ENCODE results near the gene TMEM178B.

The TMEM178B gene

DNA sequence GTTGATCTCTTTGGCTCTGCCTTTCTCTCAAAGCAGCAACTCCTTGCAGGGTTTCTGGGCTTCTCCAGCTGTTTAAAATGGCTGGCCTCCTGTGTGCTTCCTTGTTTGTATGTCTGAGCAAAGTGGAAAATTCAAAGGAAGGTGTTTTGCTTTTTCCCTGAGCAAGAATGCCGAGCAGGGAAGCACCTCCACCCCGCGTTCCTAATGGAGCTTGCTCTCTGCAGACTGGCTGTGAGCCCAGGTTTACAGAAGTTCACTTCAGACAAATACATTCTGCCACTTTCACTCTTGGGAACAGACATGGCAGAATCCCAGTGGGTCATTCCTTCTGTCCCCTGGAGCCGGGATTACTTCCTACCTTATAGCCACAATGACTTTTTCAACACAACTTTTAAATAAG lies 295.6 kb downstream of the TMEM178B start:
- H3K4me3 ChIP-seq (ENCODE audit: low read depth, low read length) = no peak overlapping the region
- TF ChIP-seq, protein P1, sequence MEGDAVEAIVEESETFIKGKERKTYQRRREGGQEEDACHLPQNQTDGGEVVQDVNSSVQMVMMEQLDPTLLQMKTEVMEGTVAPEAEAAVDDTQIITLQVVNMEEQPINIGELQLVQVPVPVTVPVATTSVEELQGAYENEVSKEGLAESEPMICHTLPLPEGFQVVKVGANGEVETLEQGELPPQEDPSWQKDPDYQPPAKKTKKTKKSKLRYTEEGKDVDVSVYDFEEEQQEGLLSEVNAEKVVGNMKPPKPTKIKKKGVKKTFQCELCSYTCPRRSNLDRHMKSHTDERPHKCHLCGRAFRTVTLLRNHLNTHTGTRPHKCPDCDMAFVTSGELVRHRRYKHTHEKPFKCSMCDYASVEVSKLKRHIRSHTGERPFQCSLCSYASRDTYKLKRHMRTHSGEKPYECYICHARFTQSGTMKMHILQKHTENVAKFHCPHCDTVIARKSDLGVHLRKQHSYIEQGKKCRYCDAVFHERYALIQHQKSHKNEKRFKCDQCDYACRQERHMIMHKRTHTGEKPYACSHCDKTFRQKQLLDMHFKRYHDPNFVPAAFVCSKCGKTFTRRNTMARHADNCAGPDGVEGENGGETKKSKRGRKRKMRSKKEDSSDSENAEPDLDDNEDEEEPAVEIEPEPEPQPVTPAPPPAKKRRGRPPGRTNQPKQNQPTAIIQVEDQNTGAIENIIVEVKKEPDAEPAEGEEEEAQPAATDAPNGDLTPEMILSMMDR (IDR thresholded peaks at IDR 0.05; ENCODE audit: low read depth, low read length) = no peak

DNA sequence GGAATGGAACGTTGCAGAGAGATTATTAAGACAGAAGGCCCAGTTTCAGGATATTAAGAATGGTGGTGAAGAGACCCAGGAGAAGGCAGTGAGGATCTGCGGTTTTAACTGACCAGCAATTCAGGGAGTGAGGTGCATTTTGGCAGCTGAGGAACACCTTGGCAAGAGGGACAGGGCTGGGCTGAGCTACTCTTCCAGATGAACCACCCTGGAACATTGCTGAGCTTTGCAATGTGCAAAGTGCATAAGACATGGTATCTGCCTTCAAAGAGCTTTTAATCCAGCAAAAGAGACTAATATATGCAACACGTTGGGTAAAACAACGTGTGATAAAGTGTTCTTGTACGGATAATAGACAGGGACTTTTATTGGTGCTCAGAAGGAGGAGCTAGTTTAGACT lies 296.3 kb downstream of the TMEM178B start:
- H3K4me3 ChIP-seq (ENCODE audit: low read depth, low read length) = no peak overlapping the region
- TF ChIP-seq, protein P1 (IDR thresholded peaks at IDR 0.05; ENCODE audit: low read depth, low read length) = no peak

DNA sequence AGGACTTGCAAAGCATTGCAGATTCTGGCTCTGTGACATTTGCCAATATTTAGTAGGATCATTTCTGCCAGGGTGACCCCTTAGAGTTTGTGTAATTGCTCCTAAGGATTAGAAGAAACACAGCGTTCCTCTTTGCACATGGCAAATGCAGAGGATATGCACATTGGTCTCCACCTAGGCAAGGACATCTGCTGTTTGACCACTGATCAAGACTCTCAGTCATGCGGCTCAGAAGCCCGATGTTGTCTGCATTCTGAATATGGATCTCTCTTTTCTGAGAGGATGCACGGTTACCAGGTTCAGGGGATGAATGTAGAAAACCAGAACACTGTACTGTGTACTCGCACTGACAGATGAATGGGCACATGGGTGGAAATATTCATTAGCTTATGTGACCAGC lies 296.8 kb downstream of the TMEM178B start:
- no peak overlapping the region for H3K4me3 ChIP-seq (ENCODE audit: low read depth, low read length)
- TF ChIP-seq, protein P1 (IDR thresholded peaks at IDR 0.05; ENCODE audit: low read depth, low read length) = no peak

GRCh38 chr7:141374425-141374824 lies 300.6 kb downstream of the TMEM178B start:
- H3K4me3 ChIP-seq (ENCODE audit: low read depth, low read length) = no peak overlapping the region
- TF ChIP-seq, protein P1 (IDR thresholded peaks at IDR 0.05; ENCODE audit: low read depth, low read length) = no peak

DNA sequence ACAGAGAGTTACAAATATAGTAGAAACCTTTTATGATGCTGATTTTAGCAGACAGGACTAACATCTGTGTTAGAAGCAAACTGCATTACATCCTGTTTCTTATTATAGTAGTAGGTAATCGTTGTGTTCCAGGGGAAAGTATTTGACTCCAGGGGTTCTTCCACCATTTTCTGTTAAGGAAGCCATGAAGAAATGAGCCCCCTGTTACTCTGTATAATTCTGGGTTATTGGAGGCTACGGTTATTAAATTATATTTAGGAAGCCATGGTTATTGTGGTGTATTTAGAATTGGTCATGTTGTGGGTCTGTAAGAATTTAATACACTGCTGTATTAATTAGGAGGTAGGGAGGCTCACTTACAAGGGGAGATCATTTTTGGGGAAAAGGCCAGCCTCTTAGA lies 301.6 kb downstream of the TMEM178B start:
- TF ChIP-seq, protein P1 (IDR thresholded peaks at IDR 0.05; ENCODE audit: low read depth, low read length) = no peak
- H3K4me3 ChIP-seq (ENCODE audit: low read depth, low read length) = no peak overlapping the region

GRCh38 chr7:141377906-141378305 lies 304.0 kb downstream of the TMEM178B start:
- TF ChIP-seq, protein P1 (IDR thresholded peaks at IDR 0.05; ENCODE audit: low read depth, low read length) = no peak

GRCh38 chr7:141378405-141378804 lies 304.5 kb downstream of the TMEM178B start:
- no peak overlapping the region for H3K4me3 ChIP-seq (ENCODE audit: low read depth, low read length)
- TF ChIP-seq, protein P1 (IDR thresholded peaks at IDR 0.05; ENCODE audit: low read depth, low read length) = no peak

More at GRCh38 chr7:141377906-141378305, 304.0 kb downstream of the TMEM178B start:
- no peak overlapping the region for H3K4me3 ChIP-seq (ENCODE audit: low read depth, low read length)
